B cell (primary cell): Measurements from ENCODE around the gene CAMK2A. TPM values are rescaled to one million over a fixed set of nuclear protein-coding genes. Genes with fewer than 3 reads are reported as not detected.

ENCODE experiments used
- ATAC-seq: fragments of 200-7000 bp; cut with Tn5 transposase; one replicate; pipeline ENCODE4 v1.10.0; 2021; ENCODE audit warnings: low read depth, mild to moderate bottlenecking, moderate number of reproducible peaks, moderate library complexity
- CTCF ChIA-PET: fragments of 350-600 bp; sonication (Branson Sonifier 250); formaldehyde crosslinking; loops from one replicate; lab custom pipeline; 2021; ENCODE audit warnings: antibody characterized with exemption, inconsistent platforms; lab: Charles Lee
- POLR2A ChIA-PET: fragments of 350-600 bp; sonication (Branson Sonifier 250); formaldehyde crosslinking; loops from one replicate; lab custom pipeline; 2021; ENCODE audit warnings: antibody characterized with exemption; lab: Charles Lee
- DNase-seq: peaks from one replicate; pipeline ENCODE4 v3.0.0; 2013
- H2AFZ ChIP-seq: 2 replicates; pipeline ENCODE4 v1.6.1; 2012; ENCODE audit warnings: mild to moderate bottlenecking, low read depth, low read length; ENCODE audit not compliant: insufficient read depth, poor library complexity, severe bottlenecking
- H3K27ac ChIP-seq, 2 donors: 1 replicate in 1 of 2; 2 replicates in 1 of 2; pipeline ENCODE4 v1.5.1; 2012 to 2013; ENCODE audit warnings: low read length in 2 of 2, mild to moderate bottlenecking in 2 of 2, moderate library complexity in 1 of 2
- H3K27me3 ChIP-seq, 4 experiments: fragments of 200-600 bp in 1 of 4; sonication (generic) in 1 of 4; replicated peaks in 1 of 4; 1 replicate in 2 of 4; 2 replicates in 2 of 4; pipeline versions ENCODE4 v1.6.1 to v1.7.0; 2013 to 2016; ENCODE audit warnings: low read length in 3 of 4, mild to moderate bottlenecking in 2 of 4, mixed read lengths in 1 of 4, moderate library complexity in 1 of 4; ENCODE audit not compliant: insufficient read depth in 4 of 4, control insufficient read depth in 3 of 4; ENCODE audit errors: control extremely low read depth in 1 of 4
- H3K36me3 ChIP-seq, 2 experiments: replicated peaks in 1 of 2; 1 replicate in 1 of 2; 2 replicates in 1 of 2; pipeline versions ENCODE4 v1.6.1 to v1.7.1; 2013; ENCODE audit warnings: low read length in 1 of 2; ENCODE audit not compliant: insufficient read depth in 2 of 2, control insufficient read depth in 1 of 2; ENCODE audit errors: control extremely low read depth in 1 of 2, extremely low read depth in 1 of 2
- H3K4me1 ChIP-seq, 2 donors: fragments of 200-600 bp in 1 of 2; sonication (generic) in 1 of 2; 1 replicate in 1 of 2; 2 replicates in 1 of 2; pipeline versions ENCODE4 v1.5.1 to v1.6.1; 2013 to 2017; ENCODE audit warnings: low read length in 2 of 2; ENCODE audit not compliant: control insufficient read depth in 2 of 2, insufficient read depth in 2 of 2
- H3K4me2 ChIP-seq: replicated peaks from 2 replicates; pipeline ENCODE3; 2012; ENCODE audit warnings: mild to moderate bottlenecking, low read depth, low read length; ENCODE audit not compliant: poor library complexity, severe bottlenecking
- H3K4me3 ChIP-seq, 5 experiments: fragments of 200-600 bp in 1 of 5; sonication (generic) in 1 of 5; 1 replicate in 3 of 5; 2 replicates in 2 of 5; pipeline versions ENCODE4 v1.5.1 to v1.7.0; 2011 to 2016; ENCODE audit warnings: low read length in 4 of 5, mild to moderate bottlenecking in 4 of 5, low read depth in 2 of 5, control low read depth in 1 of 5, moderate library complexity in 1 of 5; ENCODE audit not compliant: insufficient read depth in 1 of 5; ENCODE audit errors: control extremely low read depth in 1 of 5, extremely low read depth in 1 of 5
- H3K79me2 ChIP-seq: fragments of 200-600 bp; sonication (generic); one replicate; pipeline ENCODE4 v1.6.0; 2016; ENCODE audit warnings: low read length; ENCODE audit not compliant: control insufficient read depth, insufficient read depth
- H3K9ac ChIP-seq: fragments of 200-600 bp; sonication (generic); 2 replicates; pipeline ENCODE4 v1.6.1; 2017; ENCODE audit warnings: mild to moderate bottlenecking, low read length, moderate library complexity
- H3K9me3 ChIP-seq, 3 donors: one replicate each; pipeline versions ENCODE4 v1.6.1 to v1.7.1; 2013; ENCODE audit warnings: low read length in 2 of 3; ENCODE audit not compliant: control insufficient read depth in 2 of 3, insufficient read depth in 1 of 3; ENCODE audit errors: control extremely low read depth in 1 of 3
- H4K20me1 ChIP-seq: 2 replicates; pipeline ENCODE4 v1.6.0; 2012; ENCODE audit warnings: mild to moderate bottlenecking, low read length; ENCODE audit not compliant: insufficient read depth, control insufficient read depth, poor library complexity, severe bottlenecking
- H3K27ac Mint-ChIP-seq: one replicate; pipeline ENCODE4 v1.8.0; 2021; ENCODE audit warnings: mixed read lengths
- H3K27me3 Mint-ChIP-seq: one replicate; pipeline ENCODE4 v1.8.0; 2021; ENCODE audit warnings: mixed read lengths
- H3K4me1 Mint-ChIP-seq: one replicate; pipeline ENCODE4 v1.8.0; 2021; ENCODE audit warnings: mixed read lengths
- H3K4me3 Mint-ChIP-seq: one replicate; pipeline ENCODE4 v1.8.0; 2021; ENCODE audit warnings: mixed read lengths
- H3K9me3 Mint-ChIP-seq: one replicate; pipeline ENCODE4 v1.8.0; 2022; ENCODE audit warnings: mixed read lengths; ENCODE audit not compliant: insufficient read depth
- EZH2 ChIP-seq: IDR thresholded peaks from 2 replicates; pipeline ENCODE4 v1.6.1; 2012; ENCODE audit warnings: borderline replicate concordance, low read depth, mild to moderate bottlenecking, moderate library complexity, low read length; ENCODE audit not compliant: insufficient read depth, poor library complexity, severe bottlenecking
- WGBS: methylation state at CpG from one replicate; pipeline ENCODE4 v1.1.5; 2013; ENCODE audit warnings: missing lambda C conversion rate; ENCODE audit not compliant: insufficient coverage; 5-methylcytosine and 5-hydroxymethylcytosine counted together
- intact Hi-C: fragments of 100-400 bp; cut with micrococcal nuclease; formaldehyde crosslinking; loops from one replicate; pipeline ENCODE4 v1.10.0; 2022
- polyA plus RNA-seq: library from polyadenylated mRNA; depleted of rRNA; stranded (reverse); fragments of >200 nt; gene quantifications from 2 replicates; pipeline ENCODE4 v1.2.3, GENCODE V29; 2012
- total RNA-seq, 2 donors: library from RNA; stranded (reverse); fragments of 120-200 nt in 1 of 2; gene quantifications; 1 replicate in 1 of 2; 2 replicates in 1 of 2; pipeline versions ENCODE4 v1.2.3 to v1.2.4, GENCODE V29; 2013 to 2022
- TF ChIP-seq, protein P1 (sequence below): fragments of 200-600 bp; IDR thresholded peaks from one replicate; pipeline ENCODE4 v1.8.0; 2022; ENCODE audit warnings: antibody characterized with exemption, mild to moderate bottlenecking

Gene CAMK2A
- total and polyA plus RNA-seq, 2 donors (not counting 1 experiment from before 2014, with no cell fraction given) = not detected

DNA sequence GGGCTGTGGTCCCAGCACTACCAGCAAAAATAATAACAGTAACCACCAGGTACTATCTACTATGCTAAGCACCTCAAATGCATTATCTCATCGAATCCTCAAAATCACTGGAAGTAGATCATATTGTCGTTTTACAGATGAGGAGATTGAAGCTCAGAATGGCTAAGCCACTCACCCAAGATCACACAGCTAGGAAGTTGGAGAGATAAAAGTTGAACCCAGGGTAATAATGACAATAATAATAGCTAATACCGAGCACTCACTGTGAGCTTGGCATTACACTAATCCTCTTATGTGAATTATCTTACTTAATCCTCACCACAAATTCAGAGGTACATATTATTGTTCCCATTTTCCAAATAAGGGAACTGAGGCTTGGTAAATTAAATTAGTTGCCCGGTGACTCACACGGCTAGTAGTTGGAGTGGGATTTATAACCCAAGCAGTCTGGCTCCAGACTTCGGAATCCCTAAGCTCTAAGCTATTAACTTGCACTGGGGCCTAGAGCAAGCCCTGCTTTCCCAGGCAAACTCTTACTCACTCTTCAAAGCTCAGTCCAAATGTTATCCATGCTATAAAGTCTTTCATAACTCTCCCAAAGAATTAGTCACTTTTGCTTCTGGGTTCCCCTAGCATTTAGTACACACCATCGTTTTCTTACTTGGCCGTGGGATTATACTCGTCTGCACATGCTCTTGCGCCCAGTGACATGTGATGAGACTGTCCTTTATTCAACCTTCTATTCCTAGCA is 9.3 kb upstream of the CAMK2A start:
- Mint-ChIP-seq H3K27me3 (peaks cover 32% of the 10 kb centered on the region), H3K27ac (no peak overlapping the region), H3K9me3 (no peaks in the 10 kb centered on the region), H3K4me3 (no peak overlapping the region), H3K4me1 (peaks cover 2% of the 10 kb centered on the region)
- H3K4me2 ChIP-seq = no peak overlapping the region
- H3K27ac ChIP-seq = no peak overlapping the region
- H2AFZ ChIP-seq = no peak overlapping the region
- H3K4me3 ChIP-seq = no peak overlapping the region
- intact Hi-C loops = no loop called here
- H3K9me3 ChIP-seq = peaks cover 0 to 6% (median 2%) of the 10 kb centered on the region in 3 donors
- no peaks in the 10 kb centered on the region for H3K79me2 ChIP-seq
- TF ChIP-seq EZH2 = no peak
- TF ChIP-seq, protein P1, sequence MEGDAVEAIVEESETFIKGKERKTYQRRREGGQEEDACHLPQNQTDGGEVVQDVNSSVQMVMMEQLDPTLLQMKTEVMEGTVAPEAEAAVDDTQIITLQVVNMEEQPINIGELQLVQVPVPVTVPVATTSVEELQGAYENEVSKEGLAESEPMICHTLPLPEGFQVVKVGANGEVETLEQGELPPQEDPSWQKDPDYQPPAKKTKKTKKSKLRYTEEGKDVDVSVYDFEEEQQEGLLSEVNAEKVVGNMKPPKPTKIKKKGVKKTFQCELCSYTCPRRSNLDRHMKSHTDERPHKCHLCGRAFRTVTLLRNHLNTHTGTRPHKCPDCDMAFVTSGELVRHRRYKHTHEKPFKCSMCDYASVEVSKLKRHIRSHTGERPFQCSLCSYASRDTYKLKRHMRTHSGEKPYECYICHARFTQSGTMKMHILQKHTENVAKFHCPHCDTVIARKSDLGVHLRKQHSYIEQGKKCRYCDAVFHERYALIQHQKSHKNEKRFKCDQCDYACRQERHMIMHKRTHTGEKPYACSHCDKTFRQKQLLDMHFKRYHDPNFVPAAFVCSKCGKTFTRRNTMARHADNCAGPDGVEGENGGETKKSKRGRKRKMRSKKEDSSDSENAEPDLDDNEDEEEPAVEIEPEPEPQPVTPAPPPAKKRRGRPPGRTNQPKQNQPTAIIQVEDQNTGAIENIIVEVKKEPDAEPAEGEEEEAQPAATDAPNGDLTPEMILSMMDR = no peak
- no peaks in the 10 kb centered on the region for H3K36me3 ChIP-seq
- peaks cover 0 to 22% (median 17%) of the 10 kb centered on the region in 4 experiments for H3K27me3 ChIP-seq
- ATAC-seq (no peak), DNase-seq (no peak)
- H3K4me1 ChIP-seq = peaks cover 0 to 14% of the 10 kb centered on the region in 2 donors
- WGBS = no CpG with 5 or more reads among the region's 10 CpGs
- no peak overlapping the region for H3K9ac ChIP-seq
- H4K20me1 ChIP-seq = no peaks in the 10 kb centered on the region
- ChIA-PET CTCF (no interaction called here), POLR2A (no interaction called here)

DNA sequence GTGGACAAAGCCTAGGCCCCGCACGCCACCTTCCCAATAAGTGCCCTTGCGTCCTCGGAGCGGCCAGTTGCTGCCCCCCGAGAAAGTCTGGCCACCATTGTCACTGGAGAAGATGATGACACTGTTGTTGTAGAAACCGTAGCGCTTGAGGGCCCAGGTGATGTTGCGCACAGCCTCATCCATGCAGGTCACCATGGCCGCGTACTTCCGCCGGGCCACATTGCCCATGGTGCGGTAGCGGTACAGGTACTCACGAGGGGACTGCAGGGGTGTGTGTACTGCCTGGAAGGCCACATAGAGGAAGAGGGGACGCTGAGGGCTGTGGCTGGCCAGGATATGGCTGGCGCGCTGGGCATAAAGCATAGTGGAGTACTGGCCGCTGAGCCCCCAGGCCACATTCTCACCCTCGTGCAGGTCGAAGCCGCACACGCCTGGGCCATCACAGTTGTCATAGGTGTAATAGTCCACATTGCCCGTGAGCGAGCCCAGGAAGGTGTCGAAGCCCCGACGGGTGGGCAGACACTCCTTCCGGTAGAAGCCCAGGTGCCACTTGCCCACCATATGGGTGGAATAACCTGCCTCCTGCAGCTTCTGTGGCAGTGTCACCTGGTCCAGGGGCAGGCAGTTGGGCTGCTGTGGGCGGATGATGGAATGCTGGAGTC is 8.5 kb upstream of the CAMK2A start:
- Histone ChIP-seq H3K27me3 (peaks cover 0 to 21% (median 12%) of the 10 kb centered on the region in 4 experiments), H3K36me3 (no peaks in the 10 kb centered on the region), H3K4me1 (peaks cover 0 to 14% of the 10 kb centered on the region in 2 donors), H3K9me3 (peaks cover 0 to 6% (median 2%) of the 10 kb centered on the region in 3 donors), H3K9ac (no peak overlapping the region), H3K79me2 (no peaks in the 10 kb centered on the region), H2AFZ (no peak overlapping the region), H3K27ac (no peak overlapping the region), H3K4me3 (no peak overlapping the region), H4K20me1 (no peaks in the 10 kb centered on the region), H3K4me2 (no peak overlapping the region)
- CTCF ChIA-PET = no interaction called here
- no peak for ATAC-seq
- Mint-ChIP-seq H3K27me3 (peaks cover 25% of the 10 kb centered on the region), H3K9me3 (no peaks in the 10 kb centered on the region), H3K27ac (no peak overlapping the region), H3K4me1 (peaks cover 2% of the 10 kb centered on the region), H3K4me3 (no peak overlapping the region)
- intact Hi-C loops = no loop called here
- TF ChIP-seq, protein P1 = no peak
- no peak for TF ChIP-seq EZH2
- DNase-seq = no peak
- POLR2A ChIA-PET = no interaction called here
- 96% methylated on average over 31 of the region's 31 CpGs for WGBS
